Measurements from ENCODE around the gene ANP32B. TPM values are rescaled to one million over a fixed set of nuclear protein-coding genes. Genes with fewer than 3 reads are reported as not detected.

Gene ANP32B
- total RNA-seq, 1 donor from 2014 or later, result 108 TPM

DNA sequence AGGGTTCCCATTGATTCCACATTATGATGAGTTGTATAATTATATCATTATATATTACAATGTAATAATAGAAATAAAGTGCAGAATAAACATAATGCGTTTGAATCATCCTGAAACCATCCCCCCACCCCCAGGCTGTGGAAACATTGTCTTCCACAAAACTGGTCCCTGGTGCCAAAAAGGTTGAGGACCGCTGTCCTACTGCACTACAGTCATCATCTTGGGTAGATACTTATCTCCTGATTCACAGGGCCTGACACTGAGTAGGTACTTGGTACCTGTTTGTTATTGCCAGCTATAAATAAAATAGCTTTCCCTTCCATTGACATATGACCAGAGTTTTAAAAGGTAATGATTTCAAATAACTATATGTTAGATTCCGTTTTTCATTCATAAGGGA, 25.6 kb downstream of the ANP32B start:
- Mint-ChIP-seq H3K27ac (ENCODE audit: unreplicated experiment) (no peak overlapping the region), H3K4me3 (ENCODE audit: unreplicated experiment) (no peak overlapping the region), H3K27me3 (ENCODE audit: unreplicated experiment) (peaks cover 3% of the 10 kb centered on the region), H3K36me3 (ENCODE audit: low read depth, unreplicated experiment) (peaks cover 33% of the 10 kb centered on the region), H3K4me1 (ENCODE audit: unreplicated experiment) (peaks cover 8% of the 10 kb centered on the region), H3K9me3 (ENCODE audit: unreplicated experiment) (no peaks in the 10 kb centered on the region)
- DNase-seq (ENCODE audit: low spot score), result no peak
- TF ChIP-seq, protein P1, sequence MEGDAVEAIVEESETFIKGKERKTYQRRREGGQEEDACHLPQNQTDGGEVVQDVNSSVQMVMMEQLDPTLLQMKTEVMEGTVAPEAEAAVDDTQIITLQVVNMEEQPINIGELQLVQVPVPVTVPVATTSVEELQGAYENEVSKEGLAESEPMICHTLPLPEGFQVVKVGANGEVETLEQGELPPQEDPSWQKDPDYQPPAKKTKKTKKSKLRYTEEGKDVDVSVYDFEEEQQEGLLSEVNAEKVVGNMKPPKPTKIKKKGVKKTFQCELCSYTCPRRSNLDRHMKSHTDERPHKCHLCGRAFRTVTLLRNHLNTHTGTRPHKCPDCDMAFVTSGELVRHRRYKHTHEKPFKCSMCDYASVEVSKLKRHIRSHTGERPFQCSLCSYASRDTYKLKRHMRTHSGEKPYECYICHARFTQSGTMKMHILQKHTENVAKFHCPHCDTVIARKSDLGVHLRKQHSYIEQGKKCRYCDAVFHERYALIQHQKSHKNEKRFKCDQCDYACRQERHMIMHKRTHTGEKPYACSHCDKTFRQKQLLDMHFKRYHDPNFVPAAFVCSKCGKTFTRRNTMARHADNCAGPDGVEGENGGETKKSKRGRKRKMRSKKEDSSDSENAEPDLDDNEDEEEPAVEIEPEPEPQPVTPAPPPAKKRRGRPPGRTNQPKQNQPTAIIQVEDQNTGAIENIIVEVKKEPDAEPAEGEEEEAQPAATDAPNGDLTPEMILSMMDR (IDR thresholded peaks at IDR 0.05; ENCODE audit: unreplicated experiment), result no peak

- peaks cover 3% of the 10 kb centered on the region for H3K27me3 Mint-ChIP-seq (ENCODE audit: unreplicated experiment)
- no peak for DNase-seq (ENCODE audit: low spot score)
- H3K9me3 Mint-ChIP-seq (ENCODE audit: unreplicated experiment), result no peaks in the 10 kb centered on the region
- H3K36me3 Mint-ChIP-seq (ENCODE audit: low read depth, unreplicated experiment), result peaks cover 34% of the 10 kb centered on the region
- peak overlapping the region; percentile 78 for H3K27ac Mint-ChIP-seq (ENCODE audit: unreplicated experiment)
- H3K4me1 Mint-ChIP-seq (ENCODE audit: unreplicated experiment), result peaks cover 8% of the 10 kb centered on the region
- TF ChIP-seq, protein P1 (IDR thresholded peaks at IDR 0.05; ENCODE audit: unreplicated experiment), result no peak
- peak overlapping the region; percentile 25 for H3K4me3 Mint-ChIP-seq (ENCODE audit: unreplicated experiment)
Measured at GRCh38 chr9:98009437-98009836, 26.3 kb downstream of the ANP32B start.

- TF ChIP-seq, protein P1 (IDR thresholded peaks at IDR 0.05; ENCODE audit: unreplicated experiment), result no peak
- Mint-ChIP-seq H3K27ac (ENCODE audit: unreplicated experiment) (peak overlapping the region; percentile 78), H3K27me3 (ENCODE audit: unreplicated experiment) (peaks cover 3% of the 10 kb centered on the region), H3K4me3 (ENCODE audit: unreplicated experiment) (peak overlapping the region; percentile 44), H3K4me1 (ENCODE audit: unreplicated experiment) (peaks cover 8% of the 10 kb centered on the region), H3K9me3 (ENCODE audit: unreplicated experiment) (no peaks in the 10 kb centered on the region), H3K36me3 (ENCODE audit: low read depth, unreplicated experiment) (peaks cover 33% of the 10 kb centered on the region)
- peak; percentile 27 for DNase-seq (ENCODE audit: low spot score)
Measured at GRCh38 chr9:98009936-98010335, 26.8 kb downstream of the ANP32B start.

GRCh38 chr9:98010445-98010844, 27.3 kb downstream of the ANP32B start:
- H3K27ac Mint-ChIP-seq (ENCODE audit: unreplicated experiment), result no peak overlapping the region
- peaks cover 3% of the 10 kb centered on the region for H3K27me3 Mint-ChIP-seq (ENCODE audit: unreplicated experiment)
- H3K36me3 Mint-ChIP-seq (ENCODE audit: low read depth, unreplicated experiment), result peaks cover 36% of the 10 kb centered on the region
- peaks cover 8% of the 10 kb centered on the region for H3K4me1 Mint-ChIP-seq (ENCODE audit: unreplicated experiment)
- no peak overlapping the region for H3K4me3 Mint-ChIP-seq (ENCODE audit: unreplicated experiment)
- DNase-seq (ENCODE audit: low spot score), result peak; percentile 14
- TF ChIP-seq, protein P1 (IDR thresholded peaks at IDR 0.05; ENCODE audit: unreplicated experiment), result no peak
- H3K9me3 Mint-ChIP-seq (ENCODE audit: unreplicated experiment), result no peaks in the 10 kb centered on the region

GRCh38 chr9:98011122-98011521, 28.0 kb downstream of the ANP32B start:
- peaks cover 3% of the 10 kb centered on the region for H3K27me3 Mint-ChIP-seq (ENCODE audit: unreplicated experiment)
- H3K4me3 Mint-ChIP-seq (ENCODE audit: unreplicated experiment), result peak overlapping the region; percentile 27
- H3K36me3 Mint-ChIP-seq (ENCODE audit: low read depth, unreplicated experiment), result peaks cover 32% of the 10 kb centered on the region
- peak overlapping the region; percentile 9 for H3K27ac Mint-ChIP-seq (ENCODE audit: unreplicated experiment)
- TF ChIP-seq, protein P1 (IDR thresholded peaks at IDR 0.05; ENCODE audit: unreplicated experiment), result no peak
- no peaks in the 10 kb centered on the region for H3K9me3 Mint-ChIP-seq (ENCODE audit: unreplicated experiment)
- DNase-seq (ENCODE audit: low spot score), result no peak
- H3K4me1 Mint-ChIP-seq (ENCODE audit: unreplicated experiment), result peaks cover 8% of the 10 kb centered on the region

Measured in endothelial cell (in vitro differentiated cells).